GM19023 (cell line): ENCODE measurements around the gene DRAM1.
"Not testable (repeated sequence)": the region's sequence is repeated elsewhere in the genome, so short reads cannot be mapped to it uniquely, and the experiment has no call there.

ENCODE experiments used
- ATAC-seq: cut with Tn5 transposase; IDR thresholded peaks from one replicate; pipeline ENCODE4 v1.9.1; 2021; ENCODE audit warnings: mild to moderate bottlenecking, moderate library complexity; ENCODE audit not compliant: unreplicated experiment

DRAM1 gene

GRCh38 chr12:101901777-101902176 is 24.4 kb downstream of the DRAM1 start:
- ATAC-seq = no peak

GRCh38 chr12:101902641-101903040 is 25.3 kb downstream of the DRAM1 start:
- no peak for ATAC-seq

- no peak for ATAC-seq
These were observed 28.8 kb downstream of the DRAM1 start for GRCh38 chr12:101906226-101906625.

GRCh38 chr12:101908395-101908794 is 31.0 kb downstream of the DRAM1 start:
- ATAC-seq = no peak

- ATAC-seq = no peak
These were observed 32.3 kb downstream of the DRAM1 start for GRCh38 chr12:101909646-101910045.

- no peak for ATAC-seq
These were observed 38.5 kb downstream of the DRAM1 start for GRCh38 chr12:101915841-101916240.

- ATAC-seq = not testable (repeated sequence)
These were observed 41.4 kb downstream of the DRAM1 start for GRCh38 chr12:101918805-101919204.

GRCh38 chr12:101919447-101919846 is 42.1 kb downstream of the DRAM1 start:
- ATAC-seq = no peak

- no peak for ATAC-seq
These were observed 43.5 kb downstream of the DRAM1 start for GRCh38 chr12:101920906-101921305.

GRCh38 chr12:101923045-101923718 is 45.8 kb downstream of the DRAM1 start:
- ATAC-seq = no peak

- ATAC-seq = no peak
These were observed 47.2 kb downstream of the DRAM1 start for GRCh38 chr12:101924618-101925017.

GRCh38 chr12:101925361-101925760 is 48.0 kb downstream of the DRAM1 start:
- ATAC-seq = no peak

- ATAC-seq = no peak
These were observed 48.6 kb downstream of the DRAM1 start for GRCh38 chr12:101925935-101926334.

GRCh38 chr12:101927036-101927435 is 49.7 kb downstream of the DRAM1 start:
- ATAC-seq = no peak

GRCh38 chr12:101927999-101928398 is 50.6 kb downstream of the DRAM1 start:
- ATAC-seq = no peak

GRCh38 chr12:101928556-101928955 is 51.2 kb downstream of the DRAM1 start:
- ATAC-seq = no peak

- ATAC-seq = no peak
These were observed 52.1 kb downstream of the DRAM1 start for GRCh38 chr12:101929365-101930041.

GRCh38 chr12:101931498-101932326 is 54.3 kb downstream of the DRAM1 start:
- ATAC-seq = peak; percentile 42

GRCh38 chr12:101933866-101934514 is 56.6 kb downstream of the DRAM1 start:
- ATAC-seq = no peak

- peak; percentile 68 for ATAC-seq
These were observed 58.7 kb downstream of the DRAM1 start for GRCh38 chr12:101935890-101936746.
